HepG2 (cell line): Measurements from ENCODE around the gene TPTE2. TPM values are rescaled to one million over a fixed set of nuclear protein-coding genes. Genes with fewer than 3 reads are reported as not detected.

ENCODE experiments used
- ATAC-seq: fragments of 200-7000 bp; cut with Tn5 transposase; 3 replicates; pipeline ENCODE4 v1.9.1; 2020; ENCODE audit warnings: mild to moderate bottlenecking, moderate library complexity
- BruUV-seq: library from RNA; stranded (reverse); fragments of 400-500 nt; replicated peaks from 2 replicates; lab custom pipeline; 2021; lab: Mats Ljungman, UMichigan
- CTCF ChIA-PET: fragments of 300-600 bp; formaldehyde crosslinking; extraction: SDS; loops from one replicate; lab custom pipeline; 2021; ENCODE audit warnings: low total read pairs, inconsistent platforms, low intra/inter-chr PET ratio; lab: Yijun Ruan, JAX
- POLR2A ChIA-PET: fragments of 350-600 bp; sonication (Branson Sonifier 250); formaldehyde crosslinking; loops from one replicate; lab custom pipeline; 2020; ENCODE audit warnings: antibody characterized with exemption, inconsistent platforms; lab: Yijun Ruan, JAX
- DNase-seq: peaks from one replicate; pipeline ENCODE4 v3.0.0-alpha.2; 2015; ENCODE audit warnings: low spot score
- FAIRE-seq: peaks from 3 replicates; lab custom pipeline; 2011; peaks lifted over from hg19 to GRCh38; lab: Jason Lieb, UNC
- H2AFZ ChIP-seq: one replicate; pipeline ENCODE4 v1.6.1; 2011; ENCODE audit warnings: low read length, inconsistent platforms
- H3K27ac ChIP-seq: fragments of 300-600 bp; 3 replicates; pipeline ENCODE4 v1.8.0; 2011; ENCODE audit warnings: mixed run types, mild to moderate bottlenecking, mixed read lengths, low read length, inconsistent platforms; ENCODE audit not compliant: insufficient read depth; ENCODE audit errors: extremely low read length
- H3K27me3 ChIP-seq, 2 experiments: fragments of 200-600 bp in 1 of 2; 2 replicates in 1 of 2; 3 replicates in 1 of 2; pipeline versions ENCODE4 v1.6.0 to v1.8.0; 2011; ENCODE audit warnings: low read length in 2 of 2, mild to moderate bottlenecking in 2 of 2, moderate library complexity in 2 of 2, inconsistent platforms in 1 of 2; ENCODE audit not compliant: insufficient read depth in 2 of 2, control insufficient read depth in 1 of 2
- H3K36me3 ChIP-seq, 2 experiments: fragments of 200-600 bp in 1 of 2; replicated peaks in 1 of 2; 2 replicates in 1 of 2; 3 replicates in 1 of 2; pipeline versions ENCODE4 v1.5.1 to v1.8.0; 2011; ENCODE audit warnings: low read length in 2 of 2, inconsistent platforms in 1 of 2; ENCODE audit not compliant: insufficient read depth in 2 of 2, control insufficient read depth in 1 of 2
- H3K4me1 ChIP-seq: 2 replicates; pipeline ENCODE4 v1.5.1; 2012; ENCODE audit warnings: low read length, inconsistent platforms; ENCODE audit not compliant: insufficient read depth
- H3K4me2 ChIP-seq: 2 replicates; pipeline ENCODE4 v1.6.0; 2011; ENCODE audit warnings: low read depth, low read length, inconsistent platforms
- H3K4me3 ChIP-seq, 3 experiments: fragments of 200-600 bp in 1 of 3; sonication (generic), shearing (Covaris generic) in 1 of 3; replicated peaks in 1 of 3; 2 replicates each; pipeline ENCODE4 v1.5.1; 2011 to 2016; ENCODE audit warnings: low read length in 3 of 3, inconsistent platforms in 2 of 3, low read depth in 2 of 3, mild to moderate bottlenecking in 2 of 3, control low read depth in 1 of 3, mixed read lengths in 1 of 3; ENCODE audit not compliant: insufficient read depth in 1 of 3
- H3K79me2 ChIP-seq: one replicate; pipeline ENCODE4 v1.6.1; 2011; ENCODE audit warnings: low read length, inconsistent platforms; ENCODE audit not compliant: insufficient read depth
- H3K9ac ChIP-seq: 2 replicates; pipeline ENCODE4 v1.6.0; 2011; ENCODE audit warnings: mild to moderate bottlenecking, low read depth, low read length, inconsistent platforms; ENCODE audit not compliant: insufficient read depth
- H3K9me3 ChIP-seq: 2 replicates; pipeline ENCODE4 v1.5.1; 2012; ENCODE audit warnings: mild to moderate bottlenecking, low read length
- H4K20me1 ChIP-seq: 2 replicates; pipeline ENCODE4 v1.6.0; 2011; ENCODE audit warnings: inconsistent platforms, mild to moderate bottlenecking, low read length, moderate library complexity; ENCODE audit not compliant: insufficient read depth
- MTA3 ChIP-seq: sonication (generic); formaldehyde crosslinking; IDR thresholded peaks from 2 replicates; pipeline ENCODE4 v1.4.0; 2020; ENCODE audit warnings: missing genetic modification reagents
- TEAD2 ChIP-seq: sonication (generic); formaldehyde crosslinking; IDR thresholded peaks from 2 replicates; pipeline ENCODE4 v1.9.0; 2021; ENCODE audit warnings: missing genetic modification reagents
- UBTF ChIP-seq: sonication (generic); formaldehyde crosslinking; IDR thresholded peaks from 2 replicates; pipeline ENCODE4 v1.4.0; 2020; ENCODE audit warnings: mild to moderate bottlenecking, missing genetic modification reagents
- whole genome bisulfite sequencing: methylation state at CpG from one replicate; pipeline ENCODE4 v1.1.6; 2017; ENCODE audit warnings: low lambda C conversion rate; 5-methylcytosine and 5-hydroxymethylcytosine counted together
- in situ Hi-C: cut with HindIII; loops from 2 replicates; pipeline ENCODE4 v1.10.0; 2017; ENCODE audit warnings: low pct_unique_long_range_greater_than_20kb; ENCODE audit not compliant: extremely low pct_ligation_motif_present
- intact Hi-C: fragments of 100-400 bp; cut with micrococcal nuclease; formaldehyde crosslinking; loops from one replicate; pipeline ENCODE4 v1.10.0; 2022; ENCODE audit not compliant: unreplicated experiment
- polyA plus RNA-seq, 8 experiments: library from polyadenylated mRNA; depleted of rRNA in 3 of 8; stranded (reverse) in 7 of 8; unstranded in 1 of 8; fragments of >200 nt; fragmentation: Illumina TruSeq in 4 of 8; extraction: Trizol in 4 of 8; gene quantifications; 2 replicates each; pipeline versions ENCODE4 v1.2.1 to v1.2.3, GENCODE V29; 2011 to 2016; ENCODE audit warnings: low read depth in 4 of 8, missing spikeins in 1 of 8, mixed read lengths in 1 of 8; ENCODE audit not compliant: insufficient read depth in 1 of 8
- total RNA-seq, 5 experiments: library from RNA; depleted of rRNA; stranded (reverse); fragments of >200 nt; fragmentation: Illumina TruSeq; extraction: Trizol; gene quantifications; 2 replicates each; pipeline ENCODE4 v1.2.3, GENCODE V29; 2016; ENCODE audit warnings: low read depth in 1 of 5
- TF ChIP-seq, protein P1 (sequence below): sonication (generic); formaldehyde crosslinking; IDR thresholded peaks from 2 replicates; pipeline ENCODE4 v1.5.1; 2020; ENCODE audit warnings: mild to moderate bottlenecking, missing genetic modification reagents, moderate library complexity
- TF ChIP-seq, protein P2 (sequence below): fragments of 450-650 bp; IDR thresholded peaks from 2 replicates; pipeline ENCODE4 v1.6.1; 2017; ENCODE audit warnings: mild to moderate bottlenecking

TPTE2 gene
- total and polyA plus RNA-seq, 2 of the 13 experiments (the other 11 are each of a cell fraction or from before 2014, with no cell fraction given), result 0.07 TPM; not detected in 1

DNA sequence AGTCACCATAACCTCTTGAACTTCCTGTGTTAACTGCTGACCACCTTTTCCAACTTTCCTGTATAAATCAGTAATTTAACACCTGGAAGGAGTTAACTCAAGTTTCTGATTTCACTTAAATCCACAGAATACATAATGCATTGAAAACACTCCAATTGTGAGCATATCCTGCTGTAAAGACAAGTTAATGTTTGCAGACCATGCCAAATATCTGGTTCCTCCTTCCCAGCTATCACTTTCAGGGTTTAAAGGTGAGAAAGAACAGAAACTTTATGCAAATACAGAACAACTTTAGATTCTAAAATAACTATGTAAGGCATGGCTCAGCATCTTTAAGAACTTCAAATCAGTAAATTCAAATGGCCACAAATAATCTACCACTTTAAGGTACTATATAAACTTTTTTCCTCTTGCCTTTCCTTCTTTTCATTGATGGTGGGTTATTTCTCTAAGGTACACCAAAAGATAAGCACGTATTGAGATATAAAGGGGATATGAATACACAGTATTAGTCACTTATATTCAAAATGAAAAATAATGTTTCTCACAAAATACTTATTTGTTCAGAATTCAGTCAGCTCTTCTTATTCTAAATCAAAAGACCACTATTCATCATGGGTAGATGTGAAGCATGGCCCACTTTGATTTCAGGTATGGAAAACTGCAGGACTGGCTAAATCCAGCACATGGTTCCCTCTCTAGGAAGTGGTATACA, 6.6 kb upstream of the TPTE2 start:
- WGBS, result 48% methylated on average over 1 of the region's 1 CpG
- ATAC-seq (no peak), FAIRE-seq (no peak), DNase-seq (no peak)
- intact Hi-C loops, result no loop called here
- Histone ChIP-seq H3K4me1 (no peaks in the 10 kb centered on the region), H3K9ac (no peak overlapping the region), H3K36me3 (no peaks in the 10 kb centered on the region), H3K79me2 (no peaks in the 10 kb centered on the region), H3K4me3 (no peak overlapping the region), H3K27me3 (no peaks in the 10 kb centered on the region), H3K4me2 (no peak overlapping the region), H2AFZ (no peak overlapping the region), H3K9me3 (no peaks in the 10 kb centered on the region), H4K20me1 (no peaks in the 10 kb centered on the region), H3K27ac (no peak overlapping the region)
- TF ChIP-seq UBTF (no peak), TEAD2 (no peak), MTA3 (no peak)
- TF ChIP-seq, protein P1, sequence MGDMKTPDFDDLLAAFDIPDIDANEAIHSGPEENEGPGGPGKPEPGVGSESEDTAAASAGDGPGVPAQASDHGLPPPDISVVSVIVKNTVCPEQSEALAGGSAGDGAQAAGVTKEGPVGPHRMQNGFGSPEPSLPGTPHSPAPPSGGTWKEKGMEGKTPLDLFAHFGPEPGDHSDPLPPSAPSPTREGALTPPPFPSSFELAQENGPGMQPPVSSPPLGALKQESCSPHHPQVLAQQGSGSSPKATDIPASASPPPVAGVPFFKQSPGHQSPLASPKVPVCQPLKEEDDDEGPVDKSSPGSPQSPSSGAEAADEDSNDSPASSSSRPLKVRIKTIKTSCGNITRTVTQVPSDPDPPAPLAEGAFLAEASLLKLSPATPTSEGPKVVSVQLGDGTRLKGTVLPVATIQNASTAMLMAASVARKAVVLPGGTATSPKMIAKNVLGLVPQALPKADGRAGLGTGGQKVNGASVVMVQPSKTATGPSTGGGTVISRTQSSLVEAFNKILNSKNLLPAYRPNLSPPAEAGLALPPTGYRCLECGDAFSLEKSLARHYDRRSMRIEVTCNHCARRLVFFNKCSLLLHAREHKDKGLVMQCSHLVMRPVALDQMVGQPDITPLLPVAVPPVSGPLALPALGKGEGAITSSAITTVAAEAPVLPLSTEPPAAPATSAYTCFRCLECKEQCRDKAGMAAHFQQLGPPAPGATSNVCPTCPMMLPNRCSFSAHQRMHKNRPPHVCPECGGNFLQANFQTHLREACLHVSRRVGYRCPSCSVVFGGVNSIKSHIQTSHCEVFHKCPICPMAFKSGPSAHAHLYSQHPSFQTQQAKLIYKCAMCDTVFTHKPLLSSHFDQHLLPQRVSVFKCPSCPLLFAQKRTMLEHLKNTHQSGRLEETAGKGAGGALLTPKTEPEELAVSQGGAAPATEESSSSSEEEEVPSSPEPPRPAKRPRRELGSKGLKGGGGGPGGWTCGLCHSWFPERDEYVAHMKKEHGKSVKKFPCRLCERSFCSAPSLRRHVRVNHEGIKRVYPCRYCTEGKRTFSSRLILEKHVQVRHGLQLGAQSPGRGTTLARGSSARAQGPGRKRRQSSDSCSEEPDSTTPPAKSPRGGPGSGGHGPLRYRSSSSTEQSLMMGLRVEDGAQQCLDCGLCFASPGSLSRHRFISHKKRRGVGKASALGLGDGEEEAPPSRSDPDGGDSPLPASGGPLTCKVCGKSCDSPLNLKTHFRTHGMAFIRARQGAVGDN (CRISPR knock-in tag), result no peak
- TF ChIP-seq, protein P2, sequence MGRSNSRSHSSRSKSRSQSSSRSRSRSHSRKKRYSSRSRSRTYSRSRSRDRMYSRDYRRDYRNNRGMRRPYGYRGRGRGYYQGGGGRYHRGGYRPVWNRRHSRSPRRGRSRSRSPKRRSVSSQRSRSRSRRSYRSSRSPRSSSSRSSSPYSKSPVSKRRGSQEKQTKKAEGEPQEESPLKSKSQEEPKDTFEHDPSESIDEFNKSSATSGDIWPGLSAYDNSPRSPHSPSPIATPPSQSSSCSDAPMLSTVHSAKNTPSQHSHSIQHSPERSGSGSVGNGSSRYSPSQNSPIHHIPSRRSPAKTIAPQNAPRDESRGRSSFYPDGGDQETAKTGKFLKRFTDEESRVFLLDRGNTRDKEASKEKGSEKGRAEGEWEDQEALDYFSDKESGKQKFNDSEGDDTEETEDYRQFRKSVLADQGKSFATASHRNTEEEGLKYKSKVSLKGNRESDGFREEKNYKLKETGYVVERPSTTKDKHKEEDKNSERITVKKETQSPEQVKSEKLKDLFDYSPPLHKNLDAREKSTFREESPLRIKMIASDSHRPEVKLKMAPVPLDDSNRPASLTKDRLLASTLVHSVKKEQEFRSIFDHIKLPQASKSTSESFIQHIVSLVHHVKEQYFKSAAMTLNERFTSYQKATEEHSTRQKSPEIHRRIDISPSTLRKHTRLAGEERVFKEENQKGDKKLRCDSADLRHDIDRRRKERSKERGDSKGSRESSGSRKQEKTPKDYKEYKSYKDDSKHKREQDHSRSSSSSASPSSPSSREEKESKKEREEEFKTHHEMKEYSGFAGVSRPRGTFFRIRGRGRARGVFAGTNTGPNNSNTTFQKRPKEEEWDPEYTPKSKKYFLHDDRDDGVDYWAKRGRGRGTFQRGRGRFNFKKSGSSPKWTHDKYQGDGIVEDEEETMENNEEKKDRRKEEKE, result no peak
- in situ Hi-C loops, result no loop called here
- ChIA-PET POLR2A (no interaction called here), CTCF (no interaction called here)
- no TSS peak for BruUV-seq
